Measurements from ENCODE around the gene LHFPL6.

LHFPL6 gene

DNA sequence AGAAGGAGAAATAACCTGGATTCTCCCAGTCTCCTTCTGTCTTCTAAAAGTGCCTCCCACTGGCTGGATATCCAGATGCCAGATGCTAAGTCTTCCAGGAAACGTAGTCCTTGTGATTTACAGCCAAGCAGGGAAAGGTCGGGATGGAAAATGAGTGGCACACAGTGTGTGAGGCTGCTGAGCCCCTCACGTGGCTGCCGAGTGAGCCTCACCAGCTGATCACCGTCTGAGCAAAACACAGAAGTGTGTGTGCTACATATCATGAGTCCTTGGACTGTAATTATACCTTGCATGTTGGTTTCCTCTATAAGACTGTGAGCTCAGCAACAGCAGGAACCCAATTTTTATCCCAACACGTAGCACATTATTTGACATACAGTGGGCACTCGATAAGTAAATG, 15.1 kb downstream of the LHFPL6 start:
- no peak for DNase-seq (ENCODE audit: low read depth)
- H3K4me3 ChIP-seq (ENCODE audit: control insufficient read depth, low read depth, low read length): no peak overlapping the region

DNA sequence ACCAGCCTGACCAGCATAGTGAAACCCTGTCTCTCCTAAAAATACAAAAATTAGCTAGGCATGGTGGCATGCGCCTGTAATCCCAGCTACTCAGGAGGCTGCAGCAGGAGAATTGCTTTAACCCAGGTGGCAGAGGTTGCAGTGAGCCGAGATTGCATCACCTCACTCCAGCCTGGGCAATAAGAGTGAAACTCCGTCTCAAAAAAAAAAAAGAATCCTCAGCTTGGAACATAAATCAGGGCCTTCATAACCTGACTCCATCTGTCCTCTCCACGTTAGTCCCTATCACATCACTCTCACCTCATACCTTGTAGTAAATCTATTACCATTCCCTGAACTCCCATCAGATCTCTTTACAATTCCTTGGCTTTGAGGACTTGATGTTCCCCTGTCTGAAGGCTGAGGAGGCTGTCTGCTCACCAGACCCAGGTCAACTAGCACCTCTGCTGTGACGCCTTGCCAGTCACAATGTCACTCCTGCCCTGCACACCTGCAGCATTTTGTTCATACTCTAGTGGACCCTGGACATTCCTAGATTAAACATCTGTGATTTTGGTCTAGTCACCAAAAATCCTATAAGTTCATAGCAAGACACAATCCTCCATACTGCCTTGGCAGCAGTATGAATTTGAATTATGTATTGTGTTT, 15.9 kb downstream of the LHFPL6 start:
- H3K4me3 ChIP-seq (ENCODE audit: control insufficient read depth, low read depth, low read length): no peak overlapping the region
- TF ChIP-seq, protein P1, sequence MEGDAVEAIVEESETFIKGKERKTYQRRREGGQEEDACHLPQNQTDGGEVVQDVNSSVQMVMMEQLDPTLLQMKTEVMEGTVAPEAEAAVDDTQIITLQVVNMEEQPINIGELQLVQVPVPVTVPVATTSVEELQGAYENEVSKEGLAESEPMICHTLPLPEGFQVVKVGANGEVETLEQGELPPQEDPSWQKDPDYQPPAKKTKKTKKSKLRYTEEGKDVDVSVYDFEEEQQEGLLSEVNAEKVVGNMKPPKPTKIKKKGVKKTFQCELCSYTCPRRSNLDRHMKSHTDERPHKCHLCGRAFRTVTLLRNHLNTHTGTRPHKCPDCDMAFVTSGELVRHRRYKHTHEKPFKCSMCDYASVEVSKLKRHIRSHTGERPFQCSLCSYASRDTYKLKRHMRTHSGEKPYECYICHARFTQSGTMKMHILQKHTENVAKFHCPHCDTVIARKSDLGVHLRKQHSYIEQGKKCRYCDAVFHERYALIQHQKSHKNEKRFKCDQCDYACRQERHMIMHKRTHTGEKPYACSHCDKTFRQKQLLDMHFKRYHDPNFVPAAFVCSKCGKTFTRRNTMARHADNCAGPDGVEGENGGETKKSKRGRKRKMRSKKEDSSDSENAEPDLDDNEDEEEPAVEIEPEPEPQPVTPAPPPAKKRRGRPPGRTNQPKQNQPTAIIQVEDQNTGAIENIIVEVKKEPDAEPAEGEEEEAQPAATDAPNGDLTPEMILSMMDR (conservative IDR thresholded peaks at IDR 0.05; ENCODE audit: control insufficient read depth, insufficient read depth, low read depth, low read length): no peak
- DNase-seq (ENCODE audit: low read depth): no peak

More for the DNA sequence above, 15.1 kb downstream of the LHFPL6 start:
- TF ChIP-seq, protein P1 (conservative IDR thresholded peaks at IDR 0.05; ENCODE audit: control insufficient read depth, insufficient read depth, low read depth, low read length): no peak

DNA sequence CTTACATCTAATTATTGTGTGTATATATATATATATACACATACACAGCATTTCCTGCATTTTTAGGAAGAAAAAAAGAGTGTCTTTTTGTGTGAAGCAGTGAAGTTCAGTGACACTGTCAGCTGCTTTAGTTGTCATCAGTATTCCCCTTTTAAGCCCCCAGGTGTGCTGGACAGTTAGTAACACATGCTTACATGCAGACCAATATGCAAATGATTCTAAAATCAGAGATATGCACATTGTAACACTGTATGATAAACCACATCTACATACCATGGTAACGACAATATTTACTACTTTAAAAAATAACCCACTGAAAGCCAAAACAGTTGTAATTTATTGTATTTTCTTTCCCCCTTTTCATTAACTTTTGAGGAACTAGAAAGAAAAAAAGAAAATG, 16.8 kb downstream of the LHFPL6 start:
- DNase-seq (ENCODE audit: low read depth): no peak
- H3K4me3 ChIP-seq (ENCODE audit: control insufficient read depth, low read depth, low read length): no peak overlapping the region
- TF ChIP-seq, protein P1 (conservative IDR thresholded peaks at IDR 0.05; ENCODE audit: control insufficient read depth, insufficient read depth, low read depth, low read length): no peak

DNA sequence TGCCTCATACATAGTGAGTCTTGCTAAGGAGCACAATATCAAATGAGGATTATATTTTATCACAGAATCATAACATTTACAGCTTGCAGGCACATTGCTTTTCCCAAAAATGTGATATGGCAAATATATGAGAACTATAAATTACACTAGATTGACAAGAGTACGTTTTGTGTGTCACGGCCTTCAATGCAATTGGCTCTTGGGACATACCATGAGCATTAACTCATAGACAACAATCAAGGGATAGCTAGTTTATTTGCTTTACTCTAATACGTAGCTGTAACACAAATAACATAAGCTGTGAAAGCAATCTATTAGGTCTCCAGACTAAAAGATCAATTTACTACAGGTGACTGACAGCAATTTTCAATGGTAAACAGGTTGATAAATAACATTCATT, 17.8 kb downstream of the LHFPL6 start:
- no peak for DNase-seq (ENCODE audit: low read depth)
- TF ChIP-seq, protein P1 (conservative IDR thresholded peaks at IDR 0.05; ENCODE audit: control insufficient read depth, insufficient read depth, low read depth, low read length): no peak
- H3K4me3 ChIP-seq (ENCODE audit: control insufficient read depth, low read depth, low read length): no peak overlapping the region

DNA sequence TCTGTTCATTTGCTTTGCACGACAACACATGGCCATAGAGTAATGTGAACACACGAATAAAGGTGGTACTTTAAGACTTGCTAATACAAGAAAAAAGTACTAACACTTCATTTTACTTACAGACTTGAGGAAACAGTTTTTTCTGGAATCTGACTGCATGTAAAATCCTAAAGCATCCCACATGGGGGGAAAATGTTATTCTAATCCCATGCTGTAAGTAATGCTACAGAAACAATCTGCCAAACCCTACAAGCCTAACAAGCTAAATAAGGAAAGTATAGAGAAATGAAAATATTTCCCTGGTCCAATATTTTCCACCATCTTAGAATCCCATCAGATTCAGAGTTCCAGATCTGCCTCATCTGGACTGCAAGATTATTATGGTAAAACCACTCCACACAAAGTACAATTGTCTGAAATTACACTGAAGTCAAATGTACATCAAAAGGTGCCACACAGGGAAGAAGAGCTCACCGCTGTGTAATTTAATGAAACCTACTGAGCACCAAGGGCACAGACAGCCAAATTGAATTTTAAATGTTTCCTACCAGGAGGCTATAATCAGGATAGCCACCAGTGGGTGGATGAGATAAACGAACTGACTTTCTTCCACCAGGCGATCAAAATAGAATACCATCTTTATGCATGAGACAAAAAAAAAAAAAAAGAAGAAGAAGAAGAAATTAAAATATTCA, 22.0 kb downstream of the LHFPL6 start:
- no peak for DNase-seq (ENCODE audit: low read depth)
- no peak overlapping the region for H3K4me3 ChIP-seq (ENCODE audit: control insufficient read depth, low read depth, low read length)
- TF ChIP-seq, protein P1 (conservative IDR thresholded peaks at IDR 0.05; ENCODE audit: control insufficient read depth, insufficient read depth, low read depth, low read length): no peak

DNA sequence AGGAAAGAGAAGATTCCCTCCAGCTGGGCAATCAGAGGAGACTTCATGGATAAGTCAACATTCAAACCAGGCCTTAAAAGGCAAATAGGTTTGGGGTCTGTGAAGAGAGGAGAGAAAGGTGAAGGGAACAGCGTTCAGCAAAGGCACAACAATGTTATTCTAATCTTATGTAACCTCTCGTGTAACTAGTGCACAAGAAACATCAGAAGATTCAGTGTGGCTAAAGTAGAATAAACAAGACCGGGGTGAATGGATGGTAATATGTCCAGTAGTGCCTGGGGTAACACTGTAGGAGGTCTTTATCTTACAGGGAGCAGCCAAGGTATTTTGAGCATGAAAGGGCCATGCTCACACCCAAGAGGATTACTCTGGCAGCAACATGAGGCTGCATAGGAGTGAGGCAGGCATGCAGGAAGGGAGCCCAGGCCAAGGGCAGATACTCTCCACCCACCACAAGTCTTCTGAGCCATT, 24.1 kb downstream of the LHFPL6 start:
- TF ChIP-seq, protein P1 (conservative IDR thresholded peaks at IDR 0.05; ENCODE audit: control insufficient read depth, insufficient read depth, low read depth, low read length): no peak
- DNase-seq (ENCODE audit: low read depth): no peak
- H3K4me3 ChIP-seq (ENCODE audit: control insufficient read depth, low read depth, low read length): no peak overlapping the region

Measured in fibroblast of mammary gland (primary cell).